Effector memory CD8-positive, alpha-beta T cell (primary cell): ENCODE data around the gene MAPRE2.

ENCODE experiments used
- ATAC-seq: fragments of 150-1000 bp; cut with Tn5 transposase; replicated peaks from 2 replicates; pipeline ENCODE4 v1.10.0; 2021; ENCODE audit warnings: mild to moderate bottlenecking, moderate library complexity
- DNase-seq, 3 experiments: peaks; one replicate each; pipeline ENCODE4 v3.0.0; 2021
- H3K27ac Mint-ChIP-seq, 2 donors: one replicate each; pipeline ENCODE4 v1.8.0; 2022; ENCODE audit warnings: mild to moderate bottlenecking in 2 of 2, mixed read lengths in 2 of 2, moderate library complexity in 2 of 2
- H3K27me3 Mint-ChIP-seq, 2 donors: one replicate each; pipeline ENCODE4 v1.8.0; 2022; ENCODE audit warnings: mixed read lengths in 2 of 2
- H3K36me3 Mint-ChIP-seq: one replicate; pipeline ENCODE4 v1.8.0; 2022; ENCODE audit warnings: mild to moderate bottlenecking, moderate library complexity, mixed read lengths; ENCODE audit not compliant: insufficient read depth
- H3K4me1 Mint-ChIP-seq, 2 donors: one replicate each; pipeline ENCODE4 v1.8.0; 2022; ENCODE audit warnings: low read depth in 2 of 2, mixed read lengths in 2 of 2
- H3K4me3 Mint-ChIP-seq, 2 donors: one replicate each; pipeline ENCODE4 v1.8.0; 2022; ENCODE audit warnings: mild to moderate bottlenecking in 2 of 2, mixed read lengths in 2 of 2, moderate library complexity in 2 of 2
- H3K9me3 Mint-ChIP-seq, 2 donors: one replicate each; pipeline ENCODE4 v1.8.0; 2022; ENCODE audit warnings: mixed read lengths in 2 of 2

MAPRE2 gene

GRCh38 chr18:35024196-35024595 lies 17.0 kb upstream of the MAPRE2 start:
- Mint-ChIP-seq H3K27ac (no peak overlapping the region), H3K9me3 (no peaks in the 10 kb centered on the region), H3K27me3 (peaks cover 2 to 3% of the 10 kb centered on the region in 2 donors), H3K4me1 (peaks cover under 1 to 6% of the 10 kb centered on the region in 2 donors), H3K36me3 (no peaks in the 10 kb centered on the region), H3K4me3 (no peak overlapping the region)
- no peak for DNase-seq
- ATAC-seq, result no peak

GRCh38 chr18:35024965-35025364 lies 16.2 kb upstream of the MAPRE2 start:
- DNase-seq (no peak), ATAC-seq (no peak)
- no peaks in the 10 kb centered on the region for H3K27me3 Mint-ChIP-seq
- no peaks in the 10 kb centered on the region for H3K36me3 Mint-ChIP-seq
- H3K4me3 Mint-ChIP-seq, result no peak overlapping the region
- no peaks in the 10 kb centered on the region for H3K9me3 Mint-ChIP-seq
- no peak overlapping the region for H3K27ac Mint-ChIP-seq
- H3K4me1 Mint-ChIP-seq, result peaks cover 8 to 9% of the 10 kb centered on the region in 2 donors

DNA sequence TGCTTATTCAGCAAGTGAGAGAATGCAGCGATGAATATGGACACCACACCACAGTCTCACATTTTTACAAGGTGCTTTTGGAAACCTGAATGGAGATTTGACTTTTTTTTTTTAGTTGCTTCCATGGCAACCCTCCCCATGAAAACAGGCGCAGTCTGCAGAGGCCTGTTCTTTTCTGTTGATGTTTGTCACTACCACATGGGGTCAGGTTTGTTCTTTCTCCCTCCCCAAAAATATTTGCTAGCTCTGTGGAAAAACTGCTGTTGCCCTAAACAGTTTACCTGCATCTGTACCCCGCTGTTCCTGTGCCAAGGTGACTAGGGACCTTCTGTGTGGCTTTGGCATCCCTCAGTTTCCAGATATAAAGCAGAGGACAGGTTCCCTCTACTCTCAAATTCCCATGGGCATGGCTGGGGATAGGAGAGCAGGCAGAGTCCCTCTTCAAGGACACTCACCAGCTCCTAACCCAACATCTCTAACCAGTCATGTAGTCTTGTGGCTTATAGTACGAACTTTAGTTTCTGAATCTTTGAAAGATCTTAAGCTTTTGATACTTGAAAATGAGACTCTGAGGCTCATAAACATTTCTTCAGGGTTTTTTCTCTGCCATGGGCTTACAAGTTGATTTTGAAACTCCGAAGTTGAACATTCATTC lies 14.7 kb upstream of the MAPRE2 start:
- Mint-ChIP-seq H3K9me3 (peaks cover 0 to 2% of the 10 kb centered on the region in 2 donors), H3K36me3 (peaks cover 2% of the 10 kb centered on the region), H3K27ac (peak overlapping the region; percentile 30 to 47), H3K4me3 (no peak overlapping the region), H3K27me3 (no peaks in the 10 kb centered on the region), H3K4me1 (peaks cover 19 to 20% of the 10 kb centered on the region in 2 donors)
- DNase-seq, result peak in 2 of 3 experiments; percentile 13 to 28
- peak; percentile 27 for ATAC-seq

GRCh38 chr18:35027206-35027605 lies 14.0 kb upstream of the MAPRE2 start:
- DNase-seq (no peak), ATAC-seq (no peak)
- Mint-ChIP-seq H3K36me3 (peaks cover 2% of the 10 kb centered on the region), H3K4me1 (peaks cover 23 to 25% of the 10 kb centered on the region in 2 donors), H3K9me3 (peaks cover 0 to 2% of the 10 kb centered on the region in 2 donors), H3K27ac (peak overlapping the region; percentile 30 to 100), H3K27me3 (no peaks in the 10 kb centered on the region), H3K4me3 (no peak overlapping the region)

GRCh38 chr18:35028536-35028935 lies 12.7 kb upstream of the MAPRE2 start:
- ATAC-seq (no peak), DNase-seq (no peak)
- Mint-ChIP-seq H3K27me3 (no peaks in the 10 kb centered on the region), H3K9me3 (peaks cover 0 to 2% of the 10 kb centered on the region in 2 donors), H3K36me3 (peaks cover 2% of the 10 kb centered on the region), H3K27ac (peak overlapping the region in 1 of 2 donors; percentile 100), H3K4me1 (peaks cover 25 to 33% of the 10 kb centered on the region in 2 donors), H3K4me3 (no peak overlapping the region)

DNA sequence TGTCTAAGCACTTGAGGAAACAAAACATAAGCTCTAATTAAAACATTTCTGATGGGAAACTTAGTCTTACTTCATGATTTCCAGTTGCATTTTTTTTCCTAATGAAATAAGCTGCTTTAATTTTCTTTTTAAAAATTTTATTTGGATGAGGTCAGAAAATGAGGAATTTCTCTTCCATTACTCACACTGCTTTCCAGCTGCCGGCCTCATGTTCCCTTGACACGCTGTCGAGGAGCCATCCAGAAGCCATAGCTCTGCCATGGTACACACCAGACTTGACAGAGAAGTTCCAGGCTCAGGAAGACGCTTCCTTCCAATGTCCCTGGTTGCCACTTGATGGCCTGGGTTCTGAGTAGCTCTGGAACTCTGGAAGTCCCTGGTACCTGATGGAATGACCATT lies 12.1 kb upstream of the MAPRE2 start:
- Mint-ChIP-seq H3K36me3 (peaks cover 2% of the 10 kb centered on the region), H3K27ac (peak overlapping the region; percentile 98 to 100), H3K4me3 (peak overlapping the region in 1 of 2 donors; percentile 86), H3K4me1 (peaks cover 25 to 33% of the 10 kb centered on the region in 2 donors), H3K27me3 (no peaks in the 10 kb centered on the region), H3K9me3 (peaks cover 0 to 2% of the 10 kb centered on the region in 2 donors)
- ATAC-seq (no peak), DNase-seq (no peak)

- peak overlapping the region; percentile 86 to 93 for H3K4me3 Mint-ChIP-seq
- peaks cover 0 to 2% of the 10 kb centered on the region in 2 donors for H3K9me3 Mint-ChIP-seq
- peak overlapping the region; percentile 98 to 100 for H3K27ac Mint-ChIP-seq
- H3K27me3 Mint-ChIP-seq, result no peaks in the 10 kb centered on the region
- peaks cover 2% of the 10 kb centered on the region for H3K36me3 Mint-ChIP-seq
- ATAC-seq (peak; percentile 71), DNase-seq (no peak)
- H3K4me1 Mint-ChIP-seq, result peaks cover 25 to 33% of the 10 kb centered on the region in 2 donors
Observed at GRCh38 chr18:35029770-35030169, 11.4 kb upstream of the MAPRE2 start.

- no peaks in the 10 kb centered on the region for H3K27me3 Mint-ChIP-seq
- DNase-seq (peak; percentile 32 to 41 (median 34)), ATAC-seq (peak; percentile 79)
- H3K4me3 Mint-ChIP-seq, result peak overlapping the region; percentile 86 to 93
- H3K4me1 Mint-ChIP-seq, result peaks cover 25 to 33% of the 10 kb centered on the region in 2 donors
- H3K9me3 Mint-ChIP-seq, result peaks cover 0 to 2% of the 10 kb centered on the region in 2 donors
- peak overlapping the region; percentile 98 to 100 for H3K27ac Mint-ChIP-seq
- peaks cover 2% of the 10 kb centered on the region for H3K36me3 Mint-ChIP-seq
Observed at GRCh38 chr18:35030277-35030989, 10.8 kb upstream of the MAPRE2 start.

DNA sequence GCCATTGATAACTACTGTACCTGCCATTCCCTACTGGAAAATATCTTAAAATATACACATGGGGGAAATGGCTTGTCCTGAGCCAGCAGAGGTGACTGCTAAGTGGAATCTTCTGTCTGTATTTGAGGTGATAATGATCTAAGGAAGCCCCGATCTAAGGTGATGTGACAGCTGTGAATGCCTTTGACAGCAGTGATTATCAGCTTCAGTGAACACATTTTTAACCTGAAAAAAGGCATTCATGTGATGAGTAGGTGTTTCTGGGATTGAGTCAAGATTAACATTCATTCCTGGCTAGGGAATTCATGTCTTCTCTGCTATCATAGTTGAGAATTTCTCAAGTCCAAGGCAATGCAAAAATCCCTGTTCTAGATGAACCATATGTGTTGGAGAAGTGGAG lies 9.1 kb upstream of the MAPRE2 start:
- Mint-ChIP-seq H3K36me3 (peaks cover 2% of the 10 kb centered on the region), H3K27me3 (no peaks in the 10 kb centered on the region), H3K9me3 (peaks cover 0 to 2% of the 10 kb centered on the region in 2 donors), H3K4me1 (peaks cover 23 to 33% of the 10 kb centered on the region in 2 donors), H3K27ac (peak overlapping the region; percentile 69 to 100), H3K4me3 (peak overlapping the region in 1 of 2 donors; percentile 34)
- no peak for ATAC-seq
- DNase-seq, result no peak

- no peak overlapping the region for H3K4me3 Mint-ChIP-seq
- H3K4me1 Mint-ChIP-seq, result peaks cover 13 to 32% of the 10 kb centered on the region in 2 donors
- no peaks in the 10 kb centered on the region for H3K9me3 Mint-ChIP-seq
- no peak for ATAC-seq
- peaks cover 26% of the 10 kb centered on the region for H3K36me3 Mint-ChIP-seq
- no peak for DNase-seq
- H3K27me3 Mint-ChIP-seq, result no peaks in the 10 kb centered on the region
- peak overlapping the region; percentile 84 to 99 for H3K27ac Mint-ChIP-seq
Observed at GRCh38 chr18:35038029-35038428, 3.2 kb upstream of the MAPRE2 start.

- ATAC-seq (no peak), DNase-seq (no peak)
- peaks cover 33% of the 10 kb centered on the region for H3K36me3 Mint-ChIP-seq
- no peaks in the 10 kb centered on the region for H3K27me3 Mint-ChIP-seq
- peak overlapping the region; percentile 79 to 99 for H3K27ac Mint-ChIP-seq
- no peaks in the 10 kb centered on the region for H3K9me3 Mint-ChIP-seq
- H3K4me1 Mint-ChIP-seq, result peaks cover 18 to 38% of the 10 kb centered on the region in 2 donors
- no peak overlapping the region for H3K4me3 Mint-ChIP-seq
Observed at GRCh38 chr18:35038881-35039491, 2.2 kb upstream of the MAPRE2 start.

- peak overlapping the region; percentile 83 to 91 for H3K4me3 Mint-ChIP-seq
- no peaks in the 10 kb centered on the region for H3K9me3 Mint-ChIP-seq
- peaks cover 31 to 51% of the 10 kb centered on the region in 2 donors for H3K4me1 Mint-ChIP-seq
- no peak for ATAC-seq
- no peaks in the 10 kb centered on the region for H3K27me3 Mint-ChIP-seq
- peak overlapping the region; percentile 97 to 99 for H3K27ac Mint-ChIP-seq
- DNase-seq, result no peak
- H3K36me3 Mint-ChIP-seq, result peaks cover 39% of the 10 kb centered on the region
Observed at GRCh38 chr18:35040638-35040987, 600 bp upstream of the MAPRE2 start.

DNA sequence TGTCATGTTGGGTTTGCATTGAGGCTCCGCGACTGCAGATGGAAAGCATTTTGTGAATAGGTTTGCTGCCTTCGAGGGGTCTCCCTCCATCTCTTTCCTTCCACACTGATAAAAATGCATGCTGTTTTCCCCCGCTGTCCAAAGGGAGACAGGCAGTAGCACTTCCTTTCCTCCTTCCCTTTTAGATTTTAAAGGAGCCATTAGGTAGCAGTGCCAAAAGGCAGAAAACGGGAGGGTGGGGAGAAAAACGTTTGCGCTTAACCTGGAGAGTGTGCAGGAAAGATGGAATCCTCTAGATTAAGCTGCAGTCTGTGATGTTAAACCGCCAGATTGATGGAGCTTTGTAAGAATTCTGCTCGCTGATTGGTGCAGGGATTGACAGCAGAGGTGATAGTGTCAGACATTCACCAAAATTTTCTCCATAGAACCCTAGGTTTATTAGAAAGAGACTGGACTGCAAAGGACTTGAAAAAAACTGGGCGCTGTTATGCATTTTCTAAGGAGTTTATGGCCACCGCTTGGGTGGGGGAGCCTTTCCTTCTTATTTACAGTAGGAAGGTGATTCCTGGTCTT lies 688 bp downstream of the MAPRE2 start:
- H3K27me3 Mint-ChIP-seq, result no peaks in the 10 kb centered on the region
- peak; percentile 11 to 28 (median 15) for DNase-seq
- ATAC-seq, result no peak

More for the DNA sequence above, 688 bp downstream of the MAPRE2 start:
- Mint-ChIP-seq H3K4me3 (peak overlapping the region; percentile 83 to 91), H3K27ac (peak overlapping the region; percentile 97 to 99), H3K9me3 (no peaks in the 10 kb centered on the region), H3K4me1 (peaks cover 41 to 64% of the 10 kb centered on the region in 2 donors), H3K36me3 (peaks cover 39% of the 10 kb centered on the region)
